B cell (primary cell): ENCODE results near the gene SH3RF3. TPM values are rescaled to one million over a fixed set of nuclear protein-coding genes. Genes with fewer than 3 reads are reported as not detected.

Experiments used
- ATAC-seq: fragments of 200-7000 bp; cut with Tn5 transposase; one replicate; pipeline ENCODE4 v1.10.0; 2021; ENCODE audit warnings: low read depth, mild to moderate bottlenecking, moderate number of reproducible peaks, moderate library complexity
- CTCF ChIA-PET: fragments of 350-600 bp; sonication (Branson Sonifier 250); formaldehyde crosslinking; loops from one replicate; lab custom pipeline; 2021; ENCODE audit warnings: antibody characterized with exemption, inconsistent platforms; lab: Charles Lee
- POLR2A ChIA-PET: fragments of 350-600 bp; sonication (Branson Sonifier 250); formaldehyde crosslinking; loops from one replicate; lab custom pipeline; 2021; ENCODE audit warnings: antibody characterized with exemption; lab: Charles Lee
- DNase-seq: peaks from one replicate; pipeline ENCODE4 v3.0.0; 2013
- H2AFZ ChIP-seq: 2 replicates; pipeline ENCODE4 v1.6.1; 2012; ENCODE audit warnings: mild to moderate bottlenecking, low read depth, low read length; ENCODE audit not compliant: insufficient read depth, poor library complexity, severe bottlenecking
- H3K27ac ChIP-seq, 2 donors: 1 replicate in 1 of 2; 2 replicates in 1 of 2; pipeline ENCODE4 v1.5.1; 2012 to 2013; ENCODE audit warnings: low read length in 2 of 2, mild to moderate bottlenecking in 2 of 2, moderate library complexity in 1 of 2
- H3K27me3 ChIP-seq, 4 experiments: fragments of 200-600 bp in 1 of 4; sonication (generic) in 1 of 4; replicated peaks in 1 of 4; 1 replicate in 2 of 4; 2 replicates in 2 of 4; pipeline versions ENCODE4 v1.6.1 to v1.7.0; 2013 to 2016; ENCODE audit warnings: low read length in 3 of 4, mild to moderate bottlenecking in 2 of 4, mixed read lengths in 1 of 4, moderate library complexity in 1 of 4; ENCODE audit not compliant: insufficient read depth in 4 of 4, control insufficient read depth in 3 of 4; ENCODE audit errors: control extremely low read depth in 1 of 4
- H3K36me3 ChIP-seq, 2 experiments: replicated peaks in 1 of 2; 1 replicate in 1 of 2; 2 replicates in 1 of 2; pipeline versions ENCODE4 v1.6.1 to v1.7.1; 2013; ENCODE audit warnings: low read length in 1 of 2; ENCODE audit not compliant: insufficient read depth in 2 of 2, control insufficient read depth in 1 of 2; ENCODE audit errors: control extremely low read depth in 1 of 2, extremely low read depth in 1 of 2
- H3K4me1 ChIP-seq, 2 donors: fragments of 200-600 bp in 1 of 2; sonication (generic) in 1 of 2; 1 replicate in 1 of 2; 2 replicates in 1 of 2; pipeline versions ENCODE4 v1.5.1 to v1.6.1; 2013 to 2017; ENCODE audit warnings: low read length in 2 of 2; ENCODE audit not compliant: control insufficient read depth in 2 of 2, insufficient read depth in 2 of 2
- H3K4me2 ChIP-seq: replicated peaks from 2 replicates; pipeline ENCODE3; 2012; ENCODE audit warnings: mild to moderate bottlenecking, low read depth, low read length; ENCODE audit not compliant: poor library complexity, severe bottlenecking
- H3K4me3 ChIP-seq, 5 experiments: fragments of 200-600 bp in 1 of 5; sonication (generic) in 1 of 5; 1 replicate in 3 of 5; 2 replicates in 2 of 5; pipeline versions ENCODE4 v1.5.1 to v1.7.0; 2011 to 2016; ENCODE audit warnings: low read length in 4 of 5, mild to moderate bottlenecking in 4 of 5, low read depth in 2 of 5, control low read depth in 1 of 5, moderate library complexity in 1 of 5; ENCODE audit not compliant: insufficient read depth in 1 of 5; ENCODE audit errors: control extremely low read depth in 1 of 5, extremely low read depth in 1 of 5
- H3K79me2 ChIP-seq: fragments of 200-600 bp; sonication (generic); one replicate; pipeline ENCODE4 v1.6.0; 2016; ENCODE audit warnings: low read length; ENCODE audit not compliant: control insufficient read depth, insufficient read depth
- H3K9ac ChIP-seq: fragments of 200-600 bp; sonication (generic); 2 replicates; pipeline ENCODE4 v1.6.1; 2017; ENCODE audit warnings: mild to moderate bottlenecking, low read length, moderate library complexity
- H3K9me3 ChIP-seq, 3 donors: one replicate each; pipeline versions ENCODE4 v1.6.1 to v1.7.1; 2013; ENCODE audit warnings: low read length in 2 of 3; ENCODE audit not compliant: control insufficient read depth in 2 of 3, insufficient read depth in 1 of 3; ENCODE audit errors: control extremely low read depth in 1 of 3
- H4K20me1 ChIP-seq: 2 replicates; pipeline ENCODE4 v1.6.0; 2012; ENCODE audit warnings: mild to moderate bottlenecking, low read length; ENCODE audit not compliant: insufficient read depth, control insufficient read depth, poor library complexity, severe bottlenecking
- H3K27ac Mint-ChIP-seq: one replicate; pipeline ENCODE4 v1.8.0; 2021; ENCODE audit warnings: mixed read lengths
- H3K27me3 Mint-ChIP-seq: one replicate; pipeline ENCODE4 v1.8.0; 2021; ENCODE audit warnings: mixed read lengths
- H3K4me1 Mint-ChIP-seq: one replicate; pipeline ENCODE4 v1.8.0; 2021; ENCODE audit warnings: mixed read lengths
- H3K4me3 Mint-ChIP-seq: one replicate; pipeline ENCODE4 v1.8.0; 2021; ENCODE audit warnings: mixed read lengths
- H3K9me3 Mint-ChIP-seq: one replicate; pipeline ENCODE4 v1.8.0; 2022; ENCODE audit warnings: mixed read lengths; ENCODE audit not compliant: insufficient read depth
- CTCF ChIP-seq: fragments of 200-600 bp; IDR thresholded peaks from one replicate; pipeline ENCODE4 v1.8.0; 2022; ENCODE audit warnings: antibody characterized with exemption, mild to moderate bottlenecking
- EZH2 ChIP-seq: IDR thresholded peaks from 2 replicates; pipeline ENCODE4 v1.6.1; 2012; ENCODE audit warnings: borderline replicate concordance, low read depth, mild to moderate bottlenecking, moderate library complexity, low read length; ENCODE audit not compliant: insufficient read depth, poor library complexity, severe bottlenecking
- WGBS: methylation state at CpG from one replicate; pipeline ENCODE4 v1.1.5; 2013; ENCODE audit warnings: missing lambda C conversion rate; ENCODE audit not compliant: insufficient coverage; 5-methylcytosine and 5-hydroxymethylcytosine counted together
- intact Hi-C: fragments of 100-400 bp; cut with micrococcal nuclease; formaldehyde crosslinking; loops from one replicate; pipeline ENCODE4 v1.10.0; 2022
- polyA plus RNA-seq: library from polyadenylated mRNA; depleted of rRNA; stranded (reverse); fragments of >200 nt; gene quantifications from 2 replicates; pipeline ENCODE4 v1.2.3, GENCODE V29; 2012
- total RNA-seq, 2 donors: library from RNA; stranded (reverse); fragments of 120-200 nt in 1 of 2; gene quantifications; 1 replicate in 1 of 2; 2 replicates in 1 of 2; pipeline versions ENCODE4 v1.2.3 to v1.2.4, GENCODE V29; 2013 to 2022

The SH3RF3 gene
- total and polyA plus RNA-seq, 2 donors (not counting 1 experiment from before 2014, with no cell fraction given) = 0.07 to 1.2 TPM

- Histone ChIP-seq H3K4me3 (no peak overlapping the region), H3K4me1 (no peaks in the 10 kb centered on the region), H3K27me3 (no peaks in the 10 kb centered on the region), H3K4me2 (no peak overlapping the region), H3K79me2 (peaks cover 4% of the 10 kb centered on the region), H3K9ac (no peak overlapping the region), H4K20me1 (no peaks in the 10 kb centered on the region), H3K27ac (no peak overlapping the region), H2AFZ (no peak overlapping the region), H3K36me3 (no peaks in the 10 kb centered on the region), H3K9me3 (no peaks in the 10 kb centered on the region)
- no peak for DNase-seq
- POLR2A ChIA-PET = no interaction called here
- no peak for ATAC-seq
- Mint-ChIP-seq H3K9me3 (no peaks in the 10 kb centered on the region), H3K4me3 (no peak overlapping the region), H3K27me3 (no peaks in the 10 kb centered on the region), H3K27ac (no peak overlapping the region), H3K4me1 (no peaks in the 10 kb centered on the region)
- intact Hi-C loops = no loop called here
- no peak for TF ChIP-seq EZH2
- TF ChIP-seq CTCF = no peak
- CTCF ChIA-PET = no interaction called here
- WGBS = 96% methylated on average over 2 of the region's 2 CpGs
Measured at GRCh38 chr2:109287838-109288237, 158.8 kb downstream of the SH3RF3 start.

DNA sequence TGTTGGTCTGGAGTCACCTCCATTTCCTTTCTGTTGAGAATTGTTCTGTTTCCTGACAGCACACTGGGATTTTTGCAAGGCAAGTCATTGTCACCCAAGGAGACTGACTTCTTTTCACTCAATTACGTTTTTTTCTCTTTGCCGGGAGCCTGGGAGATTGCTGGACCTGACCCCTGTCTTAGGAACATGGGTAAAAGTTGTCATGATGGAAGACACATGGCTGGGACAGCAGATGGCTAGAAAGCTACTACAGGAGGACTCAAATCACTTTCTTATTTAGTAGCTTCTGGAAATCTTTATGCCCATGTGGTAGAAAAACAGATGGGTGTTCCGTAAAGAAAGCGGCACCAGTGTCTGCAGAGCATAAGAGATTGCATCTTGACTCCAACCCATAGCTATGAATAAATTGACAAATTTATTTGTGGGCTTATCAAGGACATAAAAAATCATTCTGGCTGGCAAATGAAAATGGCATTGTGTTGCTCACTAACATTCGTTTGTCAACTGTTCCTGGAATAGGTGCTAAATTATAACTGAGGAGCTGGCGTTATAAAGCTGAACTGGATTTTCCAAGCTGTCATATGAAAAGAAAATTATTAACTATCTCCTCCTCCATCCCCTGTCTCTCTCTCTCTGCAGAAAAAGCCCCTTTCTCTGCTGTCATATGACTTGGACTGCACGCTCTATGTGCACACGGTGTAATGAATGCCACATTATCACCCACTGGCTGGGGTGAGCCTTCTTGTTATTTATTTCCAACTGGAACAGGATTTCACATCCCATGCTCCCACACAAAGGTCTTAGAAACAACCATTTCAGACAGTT is 159.8 kb downstream of the SH3RF3 start:
- Histone ChIP-seq H3K36me3 (no peaks in the 10 kb centered on the region), H3K4me1 (no peaks in the 10 kb centered on the region), H2AFZ (no peak overlapping the region), H3K4me2 (no peak overlapping the region), H3K79me2 (no peaks in the 10 kb centered on the region), H3K27me3 (no peaks in the 10 kb centered on the region), H3K9ac (no peak overlapping the region), H3K9me3 (no peaks in the 10 kb centered on the region), H4K20me1 (no peaks in the 10 kb centered on the region), H3K4me3 (no peak overlapping the region), H3K27ac (no peak overlapping the region)
- TF ChIP-seq EZH2 = no peak
- TF ChIP-seq CTCF = no peak
- no peak overlapping the region for H3K27ac Mint-ChIP-seq
- CTCF ChIA-PET = no interaction called here
- H3K9me3 Mint-ChIP-seq = no peaks in the 10 kb centered on the region
- H3K4me1 Mint-ChIP-seq = no peaks in the 10 kb centered on the region
- DNase-seq (no peak), ATAC-seq (no peak)
- intact Hi-C loops = no loop called here
- WGBS = 73% methylated on average over 3 of the region's 8 CpGs
- POLR2A ChIA-PET = no interaction called here
- no peaks in the 10 kb centered on the region for H3K27me3 Mint-ChIP-seq
- H3K4me3 Mint-ChIP-seq = no peak overlapping the region
